HPDE6-E6E7 (cell line): Measurements from ENCODE around the gene GRHL3.

Experiments
- DNase-seq: peaks from one replicate; pipeline ENCODE4 v3.0.0; 2011; ENCODE audit warnings: missing footprints; ENCODE audit errors: extremely low spot score

Gene GRHL3

DNA sequence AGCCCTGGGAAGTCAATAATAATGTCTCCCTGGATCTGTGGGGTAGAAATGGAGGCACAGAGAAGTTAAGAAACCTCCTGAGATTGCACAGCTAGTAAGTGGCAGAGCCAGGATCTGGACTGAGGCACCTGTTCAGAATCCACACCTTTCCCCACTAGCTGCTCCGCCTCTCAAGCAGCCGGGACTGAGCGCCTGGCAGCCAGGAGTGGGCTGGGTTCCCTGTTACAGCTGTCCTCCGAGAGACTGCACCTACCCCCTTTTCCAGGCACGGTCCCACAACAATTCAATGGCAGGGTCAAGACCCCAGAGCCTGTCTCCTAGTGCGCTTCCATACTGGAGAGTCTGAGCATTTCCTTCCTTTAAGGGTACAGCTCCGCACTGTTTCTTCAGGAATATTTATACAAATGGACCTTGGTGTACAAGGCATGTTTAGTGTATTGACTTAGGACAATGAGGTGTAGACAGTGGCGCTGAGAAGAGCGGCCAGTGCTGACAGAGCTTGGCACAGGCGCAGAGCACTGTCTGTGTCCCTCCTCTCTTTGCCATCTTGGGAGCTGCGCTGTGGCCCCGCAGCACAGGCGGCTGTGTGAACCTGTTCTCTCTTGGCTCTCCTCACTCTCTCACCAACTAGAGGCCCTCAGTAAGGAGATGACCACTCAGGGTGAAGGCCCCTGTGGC is 24.4 kb downstream of the GRHL3 start:
- DNase-seq, result no peak

DNA sequence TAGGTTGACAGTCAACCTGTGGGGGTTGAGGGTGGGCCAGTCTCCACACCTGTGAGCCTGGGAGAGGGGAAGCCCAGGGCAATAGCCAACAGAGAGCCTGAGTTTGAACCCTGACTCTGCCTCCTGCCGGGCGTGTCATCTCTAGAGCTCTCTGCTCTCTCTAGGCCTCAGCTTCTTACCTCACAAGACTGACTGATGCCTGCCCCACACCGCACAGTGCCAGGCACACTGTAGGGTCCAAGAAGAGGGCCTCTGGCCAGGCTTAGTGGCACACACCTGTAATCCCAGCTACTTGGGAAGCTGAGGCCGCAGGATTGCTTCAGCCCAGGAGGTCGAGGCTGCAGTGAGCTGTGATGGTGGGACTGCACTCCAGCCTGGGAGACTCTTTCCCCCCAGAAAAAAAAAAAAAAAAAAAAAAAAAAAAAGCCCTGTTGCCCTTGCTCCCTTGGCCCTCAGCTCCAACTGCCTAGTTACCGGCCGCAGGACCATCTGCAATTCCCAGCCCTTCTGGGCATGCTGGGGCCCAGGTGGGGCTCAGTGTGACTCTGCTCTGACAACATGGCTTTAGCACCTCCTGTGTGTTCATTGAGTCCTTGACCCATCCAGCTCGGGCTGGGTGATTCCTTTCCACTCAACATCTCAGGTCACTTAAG is 25.1 kb downstream of the GRHL3 start:
- DNase-seq, result no peak

DNA sequence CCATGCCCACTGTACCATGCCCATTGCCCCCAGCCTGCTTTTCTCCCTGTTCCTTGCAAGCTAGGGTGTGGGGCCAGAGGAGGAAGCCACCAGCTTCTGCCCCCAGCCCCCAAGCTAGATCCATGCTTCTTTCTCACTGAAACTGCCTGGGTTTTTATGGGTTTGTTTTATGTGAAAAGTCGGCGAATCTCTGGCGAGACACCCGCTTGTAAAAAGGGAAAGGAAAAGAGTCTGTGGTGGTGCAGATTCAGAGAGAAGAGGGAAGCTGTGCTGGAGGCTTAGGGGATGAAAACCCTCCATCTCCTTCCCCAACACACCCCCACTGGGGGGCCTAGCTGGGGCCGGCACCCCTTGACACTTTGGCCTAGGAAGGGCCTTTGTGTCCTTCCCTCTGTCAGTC is 26.2 kb downstream of the GRHL3 start:
- DNase-seq, result no peak

DNA sequence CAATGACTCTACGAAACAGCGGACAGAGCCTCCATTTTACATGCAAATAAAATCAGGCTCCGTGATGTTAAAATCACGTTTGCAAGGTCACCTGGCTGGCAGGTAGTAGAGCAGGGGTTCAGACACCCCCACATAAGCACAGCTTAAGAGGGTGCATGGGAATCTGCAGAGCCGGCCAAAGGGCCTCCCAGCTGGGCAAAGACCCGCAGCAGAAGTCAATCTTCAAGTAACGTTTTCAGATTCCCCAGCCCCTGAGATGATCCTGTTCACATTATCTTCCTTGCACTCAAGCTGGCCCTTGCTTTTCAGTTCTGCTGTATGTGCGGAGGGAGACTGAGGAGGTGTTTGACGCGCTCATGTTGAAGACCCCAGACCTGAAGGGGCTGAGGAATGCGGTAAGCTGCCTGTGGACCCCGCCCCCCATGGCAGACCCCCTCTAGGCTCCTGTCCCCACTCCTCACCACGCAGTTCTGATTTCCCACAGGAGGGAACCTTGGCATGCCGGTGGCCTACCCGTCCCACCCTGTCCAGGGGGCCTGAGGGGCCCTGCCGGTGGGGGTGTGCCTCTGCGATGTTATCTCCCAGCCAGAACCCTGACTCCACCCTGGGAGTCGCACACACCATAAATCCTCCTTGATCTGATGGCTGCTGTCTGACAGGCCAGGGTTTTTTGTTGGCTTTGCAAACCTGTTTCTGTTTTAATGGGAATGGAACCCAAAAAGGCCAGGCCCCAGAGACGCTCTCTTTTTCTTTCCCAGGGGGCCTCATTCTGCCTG is 28.2 kb downstream of the GRHL3 start:
- no peak for DNase-seq

DNA sequence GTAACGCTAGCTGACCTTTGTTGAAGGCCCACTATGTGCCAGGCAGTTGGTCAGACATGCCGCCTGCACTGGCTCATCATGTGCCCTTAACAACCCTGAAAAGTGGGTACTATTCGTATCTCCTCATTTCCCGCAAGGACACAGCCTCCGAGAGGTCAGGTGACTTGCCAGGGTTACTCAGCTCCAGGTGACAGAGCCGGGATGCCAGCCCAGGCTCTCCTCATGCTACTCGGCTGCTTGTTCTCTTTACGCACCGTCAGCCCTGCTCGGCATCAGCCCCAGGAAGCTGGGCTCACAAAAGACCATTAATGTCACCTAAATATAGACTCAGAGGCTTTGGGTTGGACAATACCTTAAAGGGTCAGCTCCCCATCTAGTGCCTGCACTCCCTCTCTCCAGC is 29.0 kb downstream of the GRHL3 start:
- DNase-seq, result no peak

DNA sequence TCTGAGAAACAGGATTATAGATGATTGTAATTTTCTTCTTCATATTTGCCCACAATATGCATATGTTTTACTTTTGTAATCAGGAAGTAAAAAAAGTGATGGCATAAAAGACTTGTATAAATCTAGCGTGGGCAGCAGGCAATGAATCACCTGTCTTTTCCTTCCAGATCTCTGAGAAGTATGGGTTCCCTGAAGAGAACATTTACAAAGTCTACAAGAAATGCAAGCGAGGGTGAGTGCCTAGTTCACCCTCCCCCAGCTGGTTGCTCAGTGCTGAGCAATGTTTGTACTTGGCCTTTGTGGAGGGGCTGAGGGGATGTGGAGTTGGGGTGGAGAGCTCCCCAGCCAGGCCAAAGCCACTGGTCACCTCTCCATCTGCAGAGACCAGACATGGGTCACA is 30.7 kb downstream of the GRHL3 start:
- DNase-seq, result no peak

DNA sequence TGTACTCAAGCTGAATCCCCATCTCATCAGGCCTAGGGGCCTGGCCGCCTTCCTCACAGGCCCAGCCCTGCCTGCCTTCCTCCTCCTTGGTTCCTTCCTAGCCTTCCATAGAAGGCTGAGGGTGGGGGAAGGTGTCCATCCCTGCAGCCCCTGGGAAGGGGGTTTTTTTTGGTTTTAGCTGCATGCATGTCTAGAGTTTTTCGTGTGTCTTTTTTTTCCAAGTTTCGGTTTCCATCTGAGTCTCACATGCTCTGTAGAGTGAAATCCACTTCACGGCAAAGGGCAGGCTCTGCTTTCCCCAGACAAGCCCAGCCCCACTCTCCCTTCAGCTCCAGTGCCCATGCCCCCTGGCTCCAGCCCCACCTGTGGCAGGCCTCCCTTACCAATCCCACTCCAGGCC is 32.1 kb downstream of the GRHL3 start:
- DNase-seq, result no peak

DNA sequence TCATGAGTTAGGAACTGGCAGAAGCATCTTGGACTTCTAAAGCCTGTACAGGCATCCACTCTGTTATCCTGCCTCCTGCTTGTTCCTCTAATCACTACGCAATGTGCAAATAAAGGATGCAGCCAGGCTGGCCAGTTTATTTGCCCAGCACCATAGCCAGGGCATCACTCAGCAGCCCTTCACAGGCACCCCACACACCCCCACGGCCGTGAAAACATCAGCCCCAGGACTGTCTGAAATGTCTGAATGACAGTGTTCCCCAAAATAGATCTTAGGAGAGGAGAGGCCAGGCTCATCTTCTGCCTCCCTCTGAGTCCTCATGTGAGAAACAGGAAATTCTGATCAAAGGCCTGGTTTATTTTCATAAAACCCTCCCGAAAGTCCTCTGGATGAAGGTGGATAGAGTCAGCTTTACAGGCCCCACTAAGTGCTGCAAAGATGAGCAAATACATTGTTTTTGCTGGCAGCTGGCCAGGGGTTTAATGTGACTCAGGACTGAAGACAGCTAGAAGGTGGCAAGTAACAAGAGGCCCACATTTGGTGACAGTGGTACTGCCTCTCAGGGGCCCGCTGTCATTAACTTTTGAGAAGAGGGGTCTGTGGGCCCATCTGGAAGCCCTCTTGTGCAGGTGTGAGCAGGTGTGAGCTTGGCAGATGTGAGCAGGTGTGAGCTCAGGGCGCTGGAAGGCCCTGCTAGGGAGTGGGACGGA is 32.9 kb downstream of the GRHL3 start:
- DNase-seq, result no peak

DNA sequence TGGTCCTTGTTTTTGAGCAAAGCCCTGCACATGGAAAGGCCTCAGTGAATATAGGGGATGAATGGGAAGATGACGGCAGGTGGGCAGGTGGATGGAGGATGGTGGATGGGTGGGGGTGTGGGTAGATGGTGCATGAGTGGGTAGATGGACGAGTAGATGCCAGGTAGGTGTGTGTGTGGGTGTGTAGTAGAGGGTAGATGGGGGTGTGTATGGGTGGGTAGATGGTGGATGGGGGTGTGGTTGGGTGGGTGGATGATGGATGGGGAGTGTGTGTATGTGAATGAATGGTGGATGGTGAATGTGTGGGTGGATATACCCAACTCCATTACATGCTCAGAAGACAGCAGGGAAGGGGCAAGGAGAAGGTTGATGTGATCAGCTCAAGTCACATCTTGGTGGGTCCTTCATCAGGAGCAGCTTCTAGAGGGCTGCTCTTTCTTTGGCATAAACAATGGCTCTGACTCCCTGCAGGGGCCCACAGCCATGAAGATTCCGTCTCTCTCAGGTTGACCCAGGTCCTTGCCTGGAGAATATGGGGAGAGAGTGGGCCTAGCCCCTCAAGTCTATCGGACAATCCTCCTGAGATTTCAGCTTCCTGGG is 34.2 kb downstream of the GRHL3 start:
- DNase-seq, result no peak

DNA sequence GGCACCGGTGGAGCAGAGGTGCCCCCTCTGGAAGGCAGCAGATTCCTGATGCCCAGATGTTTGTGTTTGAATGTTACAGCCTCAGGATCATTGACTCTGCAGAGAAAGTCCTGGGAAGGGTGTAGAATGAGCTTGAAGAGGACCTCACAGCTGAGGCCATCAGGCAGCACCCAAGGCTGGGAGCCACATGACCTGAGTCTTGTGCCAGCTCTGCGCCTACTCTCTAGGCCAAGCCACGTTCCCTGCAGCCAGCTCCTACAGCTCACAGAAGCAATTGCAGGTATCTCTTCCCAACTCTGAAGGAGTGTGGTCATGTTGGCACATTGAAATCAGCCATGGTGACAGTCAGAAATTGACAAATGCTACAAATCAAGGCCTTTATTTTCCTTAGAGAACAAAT is 36.3 kb downstream of the GRHL3 start:
- DNase-seq, result no peak

DNA sequence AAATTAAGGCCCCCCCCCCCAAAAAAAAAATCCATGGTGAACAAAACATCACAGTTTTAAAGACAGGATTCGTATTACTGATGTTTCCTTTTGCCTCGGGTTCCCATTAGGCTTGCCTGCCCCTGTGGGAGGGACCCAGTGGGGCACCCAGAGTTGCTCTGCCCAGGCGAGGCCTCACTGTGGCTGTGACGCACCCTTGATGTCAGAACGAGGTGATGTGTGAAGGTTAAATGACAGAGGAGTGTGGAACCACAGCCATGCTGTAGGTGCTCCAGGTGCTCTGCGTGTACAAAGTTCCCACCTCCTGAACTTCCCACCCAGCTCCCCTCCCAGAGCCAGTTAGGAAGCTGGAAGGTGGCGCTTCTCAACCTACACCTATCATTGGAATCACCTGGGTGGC is 37.9 kb downstream of the GRHL3 start:
- no peak for DNase-seq

DNA sequence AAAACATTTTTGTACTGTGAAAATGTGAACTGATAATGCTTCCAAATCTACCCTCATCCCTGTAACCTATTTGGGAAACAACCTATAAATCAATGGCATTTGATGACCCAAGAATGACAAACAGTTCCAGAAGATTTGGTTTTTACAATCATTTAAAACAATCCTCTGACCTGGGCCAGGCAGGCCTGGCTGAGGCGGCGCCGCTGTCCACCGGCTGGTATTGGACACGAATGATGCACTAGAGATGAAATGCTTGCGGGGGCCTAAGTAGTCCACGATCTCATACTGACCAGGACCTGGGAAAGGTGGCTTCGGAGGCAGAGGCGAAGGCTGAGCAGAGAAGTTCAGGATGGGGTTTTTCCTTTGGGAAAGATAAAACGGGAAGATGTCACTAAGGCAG is 41.5 kb downstream of the GRHL3 start:
- DNase-seq, result no peak

DNA sequence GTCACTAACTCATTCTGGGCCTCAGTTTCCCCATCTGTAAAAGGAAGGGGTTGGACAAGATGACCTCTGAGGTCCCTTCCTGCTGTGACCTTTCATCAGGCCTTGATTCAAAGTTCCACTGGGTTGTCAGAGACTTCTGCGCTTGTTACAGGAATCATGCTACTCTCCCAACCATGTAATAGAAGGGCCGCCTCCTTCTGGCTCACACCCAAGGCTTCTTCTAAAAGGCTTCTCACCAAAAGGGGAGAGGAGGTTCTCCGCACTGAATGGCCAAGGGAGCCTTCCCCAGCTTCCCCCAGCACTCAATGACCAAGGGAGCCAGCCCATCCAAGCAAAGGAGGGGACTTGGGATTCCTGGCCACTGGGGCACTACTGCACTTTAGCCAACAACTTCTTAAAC is 42.7 kb downstream of the GRHL3 start:
- no peak for DNase-seq

DNA sequence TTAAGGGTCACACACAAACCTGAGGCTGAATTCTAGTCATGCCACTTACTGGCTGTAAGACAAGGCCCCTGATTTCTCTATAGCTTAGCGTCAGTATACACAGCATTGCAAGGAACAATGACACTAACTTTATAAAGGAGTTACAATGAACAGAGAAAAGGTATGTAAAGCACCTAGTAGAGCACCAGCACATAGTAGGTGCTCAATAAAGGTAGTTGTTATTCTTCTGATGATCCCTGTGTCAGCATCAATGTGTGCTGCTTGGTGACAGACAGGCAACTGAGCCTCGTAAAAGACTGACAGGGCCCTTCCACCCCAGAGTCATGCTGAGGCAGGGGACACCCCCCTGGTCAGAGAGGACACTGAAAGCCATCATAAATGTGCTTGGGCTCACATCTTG is 43.2 kb downstream of the GRHL3 start:
- DNase-seq, result no peak

DNA sequence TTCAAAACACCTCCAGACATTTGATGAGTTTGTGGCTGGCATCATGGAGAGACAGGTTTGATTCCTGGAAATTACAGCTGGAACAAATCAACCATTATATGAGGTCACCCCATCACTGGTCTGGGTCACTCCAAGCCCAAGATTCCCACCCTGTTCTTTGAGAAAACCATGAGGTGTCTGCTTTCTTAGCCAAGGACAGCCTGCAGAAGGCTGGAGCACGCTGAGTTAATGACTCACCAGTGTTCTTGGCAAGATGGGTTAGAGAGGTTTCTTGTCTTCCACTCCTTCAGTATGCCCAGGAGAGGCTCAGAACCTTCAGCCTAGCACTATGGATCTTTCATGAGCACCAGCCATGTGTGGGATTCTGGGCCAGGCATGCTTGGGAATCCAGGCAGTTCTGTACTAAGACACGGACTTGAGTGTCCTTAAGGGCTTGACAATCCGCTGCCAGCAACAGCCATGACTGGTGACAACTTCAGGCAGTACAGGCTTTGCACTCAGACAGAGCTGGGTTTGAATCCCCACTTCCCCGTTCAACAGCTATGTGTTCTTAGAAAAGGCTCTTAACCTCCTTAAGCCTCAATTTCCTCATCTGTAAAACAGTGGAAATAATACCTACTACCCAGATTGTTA is 43.9 kb downstream of the GRHL3 start:
- peak; percentile 75 for DNase-seq

DNA sequence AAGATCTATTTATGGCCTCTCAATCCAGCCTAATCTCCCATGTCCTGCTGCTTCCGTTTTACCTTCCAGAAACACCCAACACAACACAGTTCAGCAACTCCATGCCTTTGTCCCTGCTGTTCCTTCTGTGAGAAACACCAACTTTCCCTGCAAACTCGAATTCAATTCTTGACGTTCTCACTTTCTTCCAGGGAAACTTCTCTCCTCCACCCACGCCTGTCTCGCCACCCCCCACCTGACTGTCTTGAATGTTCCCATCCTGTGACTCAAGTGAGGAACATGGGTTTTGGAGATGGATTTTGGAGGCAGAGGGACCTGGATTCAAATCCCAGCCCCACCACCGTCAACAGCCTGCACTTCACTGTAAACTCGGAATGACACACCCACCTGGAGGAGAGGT is 44.8 kb downstream of the GRHL3 start:
- DNase-seq, result no peak

DNA sequence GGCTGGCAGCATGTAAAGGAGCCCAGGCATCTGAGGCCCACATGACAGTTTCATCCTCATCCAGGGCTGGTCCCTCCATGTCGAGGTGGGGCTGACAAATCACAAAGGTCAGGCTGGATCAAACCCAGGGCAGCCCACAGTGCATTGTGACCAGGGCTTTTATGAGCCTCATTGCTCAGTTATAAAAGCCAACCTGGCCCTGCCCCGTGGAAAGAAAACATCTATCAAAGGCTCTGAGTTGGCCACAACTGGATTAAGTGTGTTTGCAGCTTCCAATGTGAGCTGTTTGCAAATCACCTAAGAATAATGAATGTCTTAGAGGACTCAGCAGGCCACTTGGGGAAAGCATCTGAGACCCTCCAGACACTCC is 45.4 kb downstream of the GRHL3 start:
- DNase-seq, result no peak

DNA sequence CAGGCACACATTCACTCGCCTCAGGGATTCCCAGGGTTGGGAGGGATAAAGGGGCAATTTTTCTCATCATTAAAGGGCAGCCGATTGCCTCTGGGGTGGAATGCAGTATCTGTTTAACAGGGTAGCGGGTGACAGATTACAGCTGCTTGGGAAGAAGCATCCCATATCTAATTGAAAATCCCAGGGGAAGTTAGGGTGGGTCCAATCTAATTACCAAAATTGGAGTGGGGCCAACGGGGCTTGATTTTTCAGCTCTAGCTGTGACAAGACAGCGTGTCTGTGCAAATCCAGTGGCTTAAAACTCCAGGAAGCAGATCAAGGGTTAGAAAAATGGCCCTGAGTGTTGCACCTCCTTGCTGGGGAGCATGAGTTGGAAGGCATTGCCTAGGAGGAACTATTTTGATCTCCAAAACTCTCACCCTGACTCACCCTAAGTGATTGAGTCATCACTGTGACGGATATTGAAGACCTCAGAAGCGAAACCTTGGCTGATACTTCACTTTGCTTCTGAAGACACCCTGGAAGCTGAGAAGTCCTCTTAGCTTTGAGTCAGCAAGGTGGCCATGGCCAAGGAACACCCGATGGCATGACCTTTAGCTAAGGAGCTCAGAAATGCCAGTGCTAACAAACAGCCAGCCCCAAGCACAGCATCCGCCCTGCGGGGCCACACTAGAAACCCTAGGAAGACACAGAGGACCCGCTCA is 46.0 kb downstream of the GRHL3 start:
- peak; percentile 97 for DNase-seq

DNA sequence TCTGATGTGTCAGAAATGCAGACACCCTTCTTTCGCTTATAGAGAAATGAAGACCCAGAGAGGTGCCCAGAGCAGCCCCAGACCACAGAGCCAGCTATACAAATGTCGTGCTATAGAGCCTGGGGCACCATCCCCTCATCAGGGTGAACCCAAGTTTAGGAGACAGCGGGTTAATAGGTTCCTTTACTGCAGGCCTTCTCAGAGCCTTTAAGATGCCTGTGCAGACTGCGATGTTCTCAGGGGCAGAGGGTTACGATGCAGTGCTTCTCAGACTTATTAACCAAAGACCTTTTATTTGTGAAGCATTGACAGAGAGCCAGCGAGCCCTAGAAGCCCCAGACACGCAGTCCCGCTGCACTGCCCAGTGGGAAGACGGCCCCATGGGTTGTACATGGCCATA is 47.5 kb downstream of the GRHL3 start:
- DNase-seq, result no peak

DNA sequence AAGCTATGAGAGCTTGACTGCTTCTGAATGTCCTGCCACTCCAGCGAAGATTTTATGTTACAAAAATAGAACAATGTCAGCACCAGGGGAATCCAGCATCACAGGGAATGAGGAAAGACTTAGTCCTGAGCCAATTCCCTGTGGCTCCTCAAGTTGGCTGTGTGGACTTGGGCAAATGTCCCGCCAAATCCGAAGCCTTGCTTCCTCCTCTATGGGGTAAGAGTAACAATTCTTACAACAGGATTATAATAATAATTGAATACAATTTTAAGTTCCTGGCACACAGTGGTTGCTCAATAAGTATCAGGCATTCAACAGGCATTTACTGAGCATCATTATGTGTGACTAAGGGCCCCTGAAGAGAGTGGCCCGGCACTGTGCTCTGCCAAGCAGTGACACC is 50.0 kb downstream of the GRHL3 start:
- DNase-seq, result no peak

DNA sequence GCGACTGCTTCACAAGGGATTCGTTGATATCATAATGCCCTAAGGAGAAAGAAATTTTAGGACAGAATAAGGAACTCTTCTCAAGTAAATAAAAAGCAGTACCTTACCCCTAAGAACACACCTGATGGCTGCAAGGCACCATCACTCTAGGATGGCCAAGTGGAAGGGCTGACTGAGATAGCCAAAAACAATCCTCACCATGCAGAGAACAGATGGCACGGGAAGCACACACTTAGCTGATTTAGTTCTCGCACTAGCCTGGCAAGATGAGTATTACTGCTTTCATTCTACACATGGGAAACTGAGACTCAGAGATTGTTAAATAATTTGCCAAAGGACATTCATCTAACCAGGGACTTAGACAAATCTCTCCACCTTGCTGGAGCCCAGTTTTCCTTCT is 50.6 kb downstream of the GRHL3 start:
- DNase-seq, result no peak
